Smooth muscle cell (in vitro differentiated cells): ENCODE measurements around the gene ESRP2. TPM values are rescaled to one million over a fixed set of nuclear protein-coding genes. Genes with fewer than 3 reads are reported as not detected.
A peak's percentile ranks its signal among the peaks of the same experiment; 100 is the strongest.

Experiments used
- DNase-seq: peaks from one replicate; lab custom pipeline; 2025; ENCODE audit not compliant: unreplicated experiment; lab: John Stamatoyannopoulos, UW
- H2AFZ ChIP-seq: fragments of 200-600 bp; sonication (generic); 2 replicates; pipeline ENCODE4 v1.6.0; 2016; ENCODE audit warnings: antibody characterized with exemption, low read depth, mild to moderate bottlenecking
- H3F3A ChIP-seq: fragments of 200-600 bp; sonication (generic); 2 replicates; pipeline ENCODE4 v1.6.0; 2017; ENCODE audit warnings: antibody characterized with exemption, low read depth
- H3K27ac ChIP-seq: fragments of 200-600 bp; sonication (generic); 2 replicates; pipeline ENCODE4 v1.5.1; 2016; ENCODE audit warnings: low read depth, mild to moderate bottlenecking
- H3K27me3 ChIP-seq: fragments of 200-600 bp; sonication (generic); 2 replicates; pipeline ENCODE4 v1.6.1; 2016; ENCODE audit warnings: low read depth, mild to moderate bottlenecking
- H3K36me3 ChIP-seq: fragments of 200-600 bp; sonication (generic); 2 replicates; pipeline ENCODE4 v1.5.1; 2016; ENCODE audit warnings: low read depth
- H3K4me1 ChIP-seq: fragments of 200-600 bp; sonication (generic); 2 replicates; pipeline ENCODE4 v1.5.1; 2016; ENCODE audit warnings: low read depth
- H3K4me2 ChIP-seq: fragments of 200-600 bp; sonication (generic); 2 replicates; pipeline ENCODE4 v1.6.0; 2016; ENCODE audit warnings: mild to moderate bottlenecking
- H3K4me3 ChIP-seq: fragments of 200-600 bp; sonication (generic); 2 replicates; pipeline ENCODE4 v1.5.1; 2016; ENCODE audit warnings: mild to moderate bottlenecking
- H3K79me2 ChIP-seq: fragments of 200-600 bp; sonication (generic); 2 replicates; pipeline ENCODE4 v1.6.0; 2016; ENCODE audit warnings: low read depth, mild to moderate bottlenecking
- H3K9ac ChIP-seq: fragments of 200-600 bp; sonication (generic); 2 replicates; pipeline ENCODE4 v1.6.0; 2016; ENCODE audit warnings: low read depth
- H3K9me3 ChIP-seq: fragments of 200-600 bp; sonication (generic); replicated peaks from 2 replicates; pipeline ENCODE4 v1.5.1; 2016; ENCODE audit warnings: low read depth
- H4K20me1 ChIP-seq: fragments of 200-600 bp; sonication (generic); 2 replicates; pipeline ENCODE4 v1.6.0; 2016; ENCODE audit warnings: low read depth
- CTCF ChIP-seq: fragments of 200-600 bp; sonication (generic); IDR thresholded peaks from 2 replicates; pipeline ENCODE4 v1.5.1; 2017; ENCODE audit warnings: borderline replicate concordance, mild to moderate bottlenecking, antibody characterized with exemption; ENCODE audit not compliant: insufficient read depth, poor library complexity, severe bottlenecking
- WGBS: methylation state at CpG from one replicate; pipeline ENCODE4 v1.1.7; 2016; ENCODE audit warnings: low lambda C conversion rate; 5-methylcytosine and 5-hydroxymethylcytosine counted together
- polyA plus RNA-seq: library from polyadenylated mRNA; unstranded; fragments of >200 nt; fragmentation: Nextera tagmentation; extraction: Ambion mirVana; gene quantifications from 2 replicates; pipeline ENCODE4 v1.2.1, GENCODE V29; 2016
- total RNA-seq: library from RNA; depleted of rRNA; stranded (reverse); fragments of >200 nt; gene quantifications from 2 replicates; pipeline ENCODE4 v1.2.3, GENCODE V29; 2014

The ESRP2 gene
- total and polyA plus RNA-seq, 2 experiments from 2014 or later, result 2.7 to 8.5 TPM

- no peaks in the 10 kb centered on the region for H3K79me2 ChIP-seq
- H3K4me1 ChIP-seq, result no peaks in the 10 kb centered on the region
- H3K4me2 ChIP-seq, result no peak overlapping the region
- TF ChIP-seq CTCF, result no peak
- H3K9ac ChIP-seq, result no peak overlapping the region
- H3K27me3 ChIP-seq, result no peaks in the 10 kb centered on the region
- no peak overlapping the region for H2AFZ ChIP-seq
- H3K36me3 ChIP-seq, result no peaks in the 10 kb centered on the region
- no peak overlapping the region for H3K27ac ChIP-seq
- no peak for DNase-seq
- H3K9me3 ChIP-seq, result no peaks in the 10 kb centered on the region
- no peak overlapping the region for H3K4me3 ChIP-seq
- WGBS, result 93% methylated on average over 27 of the region's 27 CpGs
- H3F3A ChIP-seq, result peaks cover 3% of the 10 kb centered on the region
- H4K20me1 ChIP-seq, result no peaks in the 10 kb centered on the region
These were observed 23.3 kb upstream of the ESRP2 start for GRCh38 chr16:68259007-68259825.

GRCh38 chr16:68257906-68258800 lies 22.2 kb upstream of the ESRP2 start:
- no peak for DNase-seq
- Histone ChIP-seq H2AFZ (no peak overlapping the region), H3K27me3 (no peaks in the 10 kb centered on the region), H4K20me1 (no peaks in the 10 kb centered on the region), H3K9me3 (no peaks in the 10 kb centered on the region), H3K4me2 (peak overlapping the region; percentile 42), H3K36me3 (no peaks in the 10 kb centered on the region), H3F3A (no peaks in the 10 kb centered on the region), H3K9ac (no peak overlapping the region), H3K4me1 (no peaks in the 10 kb centered on the region), H3K4me3 (no peak overlapping the region), H3K27ac (peak overlapping the region; percentile 68), H3K79me2 (no peaks in the 10 kb centered on the region)
- 51% methylated on average over 13 of the region's 13 CpGs for WGBS
- TF ChIP-seq CTCF, result no peak

- Histone ChIP-seq H3K4me3 (no peak overlapping the region), H3K4me2 (peak overlapping the region; percentile 42), H4K20me1 (no peaks in the 10 kb centered on the region), H2AFZ (no peak overlapping the region), H3K27ac (peak overlapping the region; percentile 68), H3K27me3 (no peaks in the 10 kb centered on the region), H3K4me1 (no peaks in the 10 kb centered on the region), H3K79me2 (no peaks in the 10 kb centered on the region), H3K9me3 (no peaks in the 10 kb centered on the region), H3F3A (no peaks in the 10 kb centered on the region), H3K36me3 (no peaks in the 10 kb centered on the region), H3K9ac (no peak overlapping the region)
- DNase-seq, result no peak
- no peak for TF ChIP-seq CTCF
- 93% methylated on average over 6 of the region's 6 CpGs for WGBS
These were observed 21.5 kb upstream of the ESRP2 start for GRCh38 chr16:68257251-68257905.
